Forelimb muscle (tissue), 1 donor: Measurements from ENCODE around the gene ST6GALNAC2. TPM values are rescaled to one million over a fixed set of nuclear protein-coding genes. Genes with fewer than 3 reads are reported as not detected.

Experiments
- DNase-seq: peaks from one replicate; pipeline ENCODE4 v3.0.0-alpha.2; 2013; ENCODE audit warnings: low read depth
- polyA plus RNA-seq: library from polyadenylated mRNA; unstranded; fragments of 120-200 nt; gene quantifications from one replicate; pipeline ENCODE4 v1.2.1, GENCODE V29; 2013; ENCODE audit not compliant: insufficient read length

The ST6GALNAC2 gene
- polyA plus RNA-seq, 1 donor = 3.3 TPM

DNA sequence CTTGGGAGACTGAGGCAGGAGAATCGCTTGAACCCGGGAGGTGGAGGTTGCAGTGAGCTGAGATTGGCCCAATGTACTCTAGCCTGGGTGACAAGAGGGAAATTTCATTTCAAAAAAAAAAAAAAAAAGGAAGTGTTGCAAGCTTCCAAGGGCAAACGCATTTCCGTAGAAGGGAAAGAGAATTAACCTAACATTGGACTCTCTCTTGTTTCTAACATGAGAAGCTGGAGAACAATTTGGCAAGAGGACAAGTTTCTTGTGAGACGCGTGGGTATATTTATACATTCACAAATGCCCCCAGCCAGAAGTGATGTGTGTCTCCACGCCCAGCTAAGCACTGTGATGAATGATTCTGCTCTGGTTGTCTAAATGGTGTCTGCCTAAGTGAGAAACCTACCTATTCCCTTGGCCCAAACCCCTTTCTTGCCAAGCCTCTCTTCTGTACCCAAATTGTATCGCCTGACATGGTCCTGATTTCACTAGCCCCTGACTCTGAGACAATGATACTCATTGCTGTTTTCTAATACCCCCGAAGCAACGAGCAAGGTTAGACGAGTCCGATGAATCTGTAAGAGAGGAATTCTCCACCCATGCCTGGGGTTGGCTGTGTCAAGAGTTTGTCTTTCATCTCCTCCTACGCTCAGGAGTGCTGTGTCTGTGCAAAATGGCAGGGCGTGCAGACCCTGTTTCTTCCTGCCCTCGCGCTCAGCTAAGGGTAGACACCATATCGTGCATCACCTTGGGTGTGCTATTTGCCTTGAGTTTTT lies 14.2 kb upstream of the ST6GALNAC2 start:
- no peak for DNase-seq

DNA sequence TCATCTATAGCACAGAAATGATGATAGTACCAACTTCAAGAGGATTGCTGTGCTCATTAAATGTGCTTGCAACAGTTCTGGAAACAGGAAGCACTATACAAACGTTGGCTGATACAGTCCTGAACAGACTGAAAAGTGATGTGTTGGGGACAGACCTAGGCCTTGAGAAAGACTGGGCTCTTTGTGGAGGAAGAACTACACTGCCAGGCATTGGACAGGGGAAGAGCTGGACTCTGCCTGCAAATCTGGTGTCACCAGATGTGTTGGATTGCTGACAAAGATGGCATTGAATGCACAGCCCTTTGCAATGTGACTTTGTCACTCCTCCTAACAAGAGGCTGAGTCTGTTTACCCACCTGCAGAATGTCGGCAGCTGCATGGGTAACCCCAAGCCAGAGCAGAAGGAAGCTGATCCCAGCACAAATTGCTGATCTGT lies 12.4 kb upstream of the ST6GALNAC2 start:
- DNase-seq = no peak

DNA sequence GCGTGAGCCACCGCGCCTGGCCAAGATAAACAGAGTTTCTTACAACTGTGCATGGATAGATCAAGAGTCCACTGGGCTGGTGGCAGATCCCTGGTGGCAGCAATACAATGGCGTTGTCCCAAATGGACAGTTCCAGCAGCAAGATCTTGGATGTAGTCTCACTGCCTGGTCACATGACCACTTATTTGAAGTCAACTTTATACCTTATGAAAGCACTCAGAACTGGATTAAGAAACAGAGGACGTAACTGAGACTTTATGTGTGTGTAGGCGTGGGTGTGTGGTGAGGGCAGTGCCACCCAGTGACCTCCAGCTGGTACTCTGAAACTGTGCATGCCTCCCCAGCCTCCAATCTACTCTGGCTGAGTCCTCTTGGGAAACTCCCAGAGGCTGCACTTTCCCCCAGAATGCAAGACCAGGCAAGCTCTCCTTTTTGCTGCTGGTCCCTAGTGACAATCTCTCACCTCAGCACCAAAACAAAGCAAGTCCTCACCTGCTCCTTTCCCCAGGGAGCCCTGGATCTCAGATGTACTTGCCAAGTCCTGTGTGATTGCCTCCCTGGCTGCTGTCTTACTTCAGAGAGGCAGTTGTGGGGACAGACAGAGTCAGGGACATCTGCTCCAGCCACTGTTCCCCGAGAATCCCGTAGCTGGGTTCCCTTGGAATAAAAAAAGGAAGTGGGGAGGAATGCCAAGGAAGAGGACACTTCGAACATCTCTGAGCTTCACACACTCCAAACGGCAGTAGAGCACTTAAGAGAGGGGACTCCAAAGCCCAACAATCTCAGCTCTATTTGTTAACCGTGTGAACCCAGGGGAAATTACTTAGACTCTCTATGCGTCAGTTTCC lies 11.7 kb upstream of the ST6GALNAC2 start:
- no peak for DNase-seq

DNA sequence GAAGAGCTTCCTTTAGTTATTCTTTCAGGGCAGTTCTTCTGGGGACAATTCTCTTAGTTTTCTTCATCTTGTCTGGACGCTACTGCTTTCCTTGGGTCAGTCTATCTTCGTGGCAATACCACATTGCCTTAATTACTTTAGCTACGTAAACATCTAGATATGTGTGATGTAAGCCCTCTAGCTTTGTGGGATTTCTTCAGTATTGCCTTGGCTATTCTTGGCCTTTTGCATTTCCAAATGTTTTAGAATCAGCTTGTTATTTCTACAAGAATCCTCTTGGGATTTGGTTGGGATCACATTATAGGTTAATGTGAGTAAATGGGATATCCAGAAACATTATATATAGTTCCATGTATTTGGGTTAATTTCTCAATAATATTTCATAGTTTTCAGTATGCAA lies 9.0 kb upstream of the ST6GALNAC2 start:
- no peak for DNase-seq

DNA sequence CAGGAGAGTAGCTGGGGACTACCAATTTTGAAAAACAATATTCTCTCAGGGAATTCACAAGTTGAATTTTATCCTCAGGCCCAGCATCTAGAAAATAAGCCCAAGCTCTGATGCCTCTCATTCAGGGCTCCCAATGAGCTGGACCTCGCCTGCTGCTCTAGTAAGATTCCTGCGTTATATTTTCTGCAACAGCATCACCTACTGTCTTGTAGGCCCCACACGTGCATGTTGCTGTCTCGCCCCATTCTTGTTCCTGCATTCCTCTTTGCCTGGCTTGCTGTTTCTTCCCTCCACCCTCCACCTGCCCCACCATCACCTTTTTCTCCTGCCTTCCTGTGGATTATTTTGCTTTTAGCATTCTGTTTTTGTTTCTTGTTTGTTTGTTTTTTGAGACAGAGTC lies 8.3 kb upstream of the ST6GALNAC2 start:
- DNase-seq = no peak

DNA sequence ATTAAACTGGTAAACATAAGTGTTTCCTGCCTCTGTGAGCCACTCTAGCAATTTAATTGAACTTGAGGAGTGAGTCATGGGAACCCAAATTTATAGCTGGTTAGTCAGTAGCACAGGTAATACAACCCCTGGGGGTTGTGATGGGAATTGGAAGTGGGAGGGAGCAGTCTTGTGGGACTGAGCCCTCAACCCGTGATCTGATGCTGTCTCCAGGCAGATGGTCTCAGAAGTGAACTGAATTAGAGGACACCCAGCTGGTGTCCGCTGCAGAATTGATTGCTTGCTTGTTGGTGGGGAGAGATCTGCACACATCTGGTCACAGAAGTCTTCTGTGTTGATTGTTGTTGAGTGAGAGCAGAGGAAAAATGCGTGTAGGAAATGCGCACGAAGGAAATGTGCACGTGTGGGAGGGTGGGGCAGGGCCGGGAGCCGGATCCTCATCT lies 7.7 kb upstream of the ST6GALNAC2 start:
- DNase-seq = no peak

DNA sequence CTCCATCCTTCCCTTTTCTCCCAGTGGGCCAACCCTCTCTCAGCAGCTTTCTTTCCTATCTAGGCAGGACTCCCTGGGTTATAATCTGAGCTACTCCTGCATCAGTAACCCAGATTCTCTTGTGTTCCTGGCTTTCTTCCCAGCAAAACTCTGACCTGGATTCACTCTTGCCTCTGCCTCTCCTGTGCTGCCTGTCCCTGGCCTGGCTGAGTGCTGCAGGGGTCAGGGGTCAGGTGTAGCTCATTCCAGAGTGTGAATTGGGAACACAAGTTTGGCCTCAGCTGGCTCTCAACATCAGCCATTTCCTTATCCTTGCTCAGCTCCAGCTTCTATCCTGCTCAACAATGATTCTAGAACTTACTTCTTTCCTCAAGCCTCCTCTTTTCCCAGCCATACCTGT lies 2.5 kb upstream of the ST6GALNAC2 start:
- DNase-seq = no peak

DNA sequence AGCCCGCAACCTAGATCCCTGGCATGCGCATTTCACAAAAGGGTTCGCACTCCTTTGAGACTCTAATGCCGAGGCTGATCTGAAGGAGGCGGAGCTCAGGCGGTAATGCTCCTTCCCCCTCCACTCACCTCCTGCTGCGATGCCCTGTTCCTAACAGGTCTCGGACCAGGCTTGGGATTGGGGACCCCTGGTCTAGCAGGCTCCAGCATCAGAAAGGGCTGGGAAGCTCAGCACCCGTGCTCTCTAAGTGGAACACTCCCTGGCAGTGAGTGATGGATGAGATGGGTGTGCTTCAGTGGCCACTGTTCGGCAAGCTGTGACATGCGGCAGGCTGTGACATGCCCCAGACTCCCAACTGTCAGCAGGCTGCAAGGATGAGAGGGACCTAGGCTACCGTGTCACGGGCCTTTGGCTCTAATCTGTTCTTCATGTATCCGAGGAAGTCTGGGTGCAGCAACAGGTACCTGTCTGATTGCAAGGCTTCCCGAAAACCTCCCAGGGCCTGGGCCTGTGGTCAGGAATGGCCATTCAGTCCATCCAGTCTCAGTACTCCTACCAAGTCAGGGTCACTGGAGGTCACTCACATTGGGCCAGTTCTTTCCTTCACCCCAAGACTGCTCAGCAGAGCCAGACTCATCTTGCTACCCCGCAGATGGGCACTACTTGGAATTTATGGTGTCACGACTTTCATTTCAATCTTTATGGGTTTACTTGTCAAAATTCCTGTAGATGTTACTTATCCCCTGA lies 1.3 kb upstream of the ST6GALNAC2 start:
- no peak for DNase-seq

DNA sequence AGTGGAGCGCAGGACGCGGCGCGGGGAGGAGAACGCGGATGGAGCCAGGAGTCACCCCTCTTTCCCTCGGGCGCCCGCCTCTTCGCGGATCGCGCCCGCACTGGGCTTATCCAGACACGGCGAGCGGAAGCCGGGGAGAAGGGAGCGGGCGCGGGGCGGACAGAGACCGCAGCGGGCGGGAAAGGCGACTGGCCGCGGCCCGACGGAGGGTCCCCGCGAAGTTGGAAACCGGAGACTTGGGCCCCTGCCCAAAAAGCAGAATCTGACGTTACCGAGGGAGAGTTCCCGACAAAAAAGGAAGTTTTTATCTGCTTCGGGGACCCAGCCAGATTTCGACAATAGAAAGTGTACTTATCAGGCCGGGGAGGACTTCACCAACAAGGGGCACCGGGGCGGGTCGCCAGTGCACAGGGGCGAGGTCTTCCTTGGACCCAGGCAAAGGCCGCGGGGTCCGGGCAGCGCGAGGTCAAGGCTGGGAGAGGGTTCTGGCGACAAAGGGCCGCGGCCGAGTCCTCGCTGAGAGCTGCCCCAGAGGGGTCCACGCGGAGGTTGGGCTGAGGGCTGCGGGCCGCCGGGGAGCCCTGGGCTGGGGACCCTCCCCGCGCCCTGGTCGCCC lies 519 bp downstream of the ST6GALNAC2 start:
- no peak for DNase-seq

DNA sequence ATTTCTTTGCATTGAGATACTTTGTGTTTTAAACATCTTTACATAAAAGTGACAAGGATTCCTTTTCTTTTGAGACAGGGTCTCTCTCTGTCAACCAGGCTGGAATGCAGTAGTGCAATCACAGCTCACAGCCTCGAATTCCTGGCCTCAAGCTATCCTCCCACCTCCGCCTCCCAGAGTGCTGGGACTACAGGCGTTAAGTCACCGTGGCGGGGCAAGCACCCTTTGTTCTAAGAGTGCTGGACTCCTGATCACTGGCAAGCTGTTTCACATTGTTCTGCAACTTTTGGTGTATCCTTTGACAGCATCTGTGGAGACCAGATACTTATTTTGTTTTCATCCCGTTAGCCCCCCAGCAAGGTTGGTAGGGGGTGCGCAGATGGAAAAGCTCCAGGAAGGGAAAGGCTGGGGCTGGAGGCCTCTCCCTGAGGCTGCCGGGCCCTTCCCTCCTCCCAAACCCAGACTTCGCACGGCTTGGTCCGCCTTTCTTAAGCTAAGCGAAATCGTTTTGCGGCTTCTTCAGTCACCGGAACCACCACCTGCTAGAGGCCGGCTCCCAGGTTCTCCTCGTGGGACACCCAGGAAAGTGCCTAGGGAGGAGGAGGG lies 1.1 kb downstream of the ST6GALNAC2 start:
- DNase-seq = no peak

DNA sequence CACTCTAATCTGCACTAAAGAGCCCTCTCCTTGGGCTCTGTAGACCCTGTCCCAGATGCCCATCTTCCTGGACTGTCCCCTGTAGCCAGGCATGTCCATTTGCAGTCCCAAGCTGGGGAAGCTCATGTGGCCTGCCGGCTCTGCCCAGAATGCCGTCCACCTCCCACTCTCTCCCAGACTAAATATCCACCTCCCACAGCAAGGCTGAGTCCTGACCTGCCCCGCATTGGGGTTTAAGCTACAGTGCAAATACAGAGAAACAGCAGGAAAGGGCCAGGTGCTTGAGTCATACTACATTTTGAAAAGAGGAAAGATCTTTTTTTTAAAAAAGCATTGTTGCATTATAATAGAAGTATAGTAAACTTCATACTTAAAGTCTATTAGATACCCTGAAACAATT lies 3.0 kb downstream of the ST6GALNAC2 start:
- no peak for DNase-seq

DNA sequence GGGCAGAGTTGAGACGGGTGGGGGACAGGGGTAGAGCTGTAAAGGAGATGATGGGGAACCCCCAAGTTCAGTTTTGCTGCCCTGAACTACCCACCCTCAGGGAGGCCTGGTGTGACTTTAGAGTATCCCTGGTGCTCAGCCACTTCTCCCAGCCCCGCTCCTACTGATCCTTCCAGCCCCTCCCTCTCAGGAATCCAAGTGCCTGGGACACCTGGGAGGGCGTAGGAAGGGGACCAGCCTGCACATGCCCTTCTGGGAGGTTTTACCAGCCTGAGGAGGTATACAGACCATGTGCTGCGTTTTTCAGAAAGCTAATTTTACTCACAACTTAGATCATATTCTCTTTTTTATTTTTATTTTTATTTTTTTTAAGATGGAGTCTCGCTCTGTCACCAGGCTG lies 4.1 kb downstream of the ST6GALNAC2 start:
- DNase-seq = no peak

DNA sequence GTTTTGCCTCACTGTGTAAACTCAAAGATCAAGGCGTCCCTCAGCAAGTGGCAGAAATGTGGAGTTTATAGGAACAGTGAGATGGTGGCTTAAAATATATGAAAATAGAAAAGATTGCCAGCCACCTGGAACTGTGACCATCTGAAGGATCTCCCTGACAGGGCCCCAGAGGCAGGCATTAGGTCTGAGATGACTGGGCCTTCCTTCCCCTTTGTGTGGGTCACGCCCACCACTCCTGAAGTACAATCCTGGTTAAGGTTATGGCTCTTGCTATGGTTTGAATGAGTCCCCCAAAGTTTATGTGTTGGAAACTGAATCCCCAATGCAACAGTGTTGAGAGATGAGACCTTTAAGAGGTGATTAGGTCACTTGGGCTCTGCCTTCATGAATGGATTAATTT lies 6.4 kb downstream of the ST6GALNAC2 start:
- DNase-seq = no peak

DNA sequence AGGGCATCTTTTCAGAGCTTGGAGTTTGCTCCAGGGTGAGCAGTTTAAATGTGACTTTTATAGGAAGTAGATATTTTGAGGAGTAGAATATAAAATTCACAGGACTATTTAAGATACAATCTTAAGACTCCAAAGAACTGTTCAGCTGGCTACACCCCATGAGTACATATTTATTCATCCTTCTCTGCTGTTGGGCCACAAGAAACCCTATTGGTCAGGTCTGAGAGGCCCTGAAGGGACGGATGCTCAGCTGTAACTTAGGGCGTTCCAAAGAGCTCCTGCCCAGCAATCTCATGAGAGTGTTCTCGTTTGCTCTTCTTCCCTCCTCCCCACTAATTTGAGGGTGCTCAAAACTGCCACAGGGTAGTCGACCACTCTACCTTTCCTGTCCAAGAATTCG lies 7.3 kb downstream of the ST6GALNAC2 start:
- DNase-seq = no peak

DNA sequence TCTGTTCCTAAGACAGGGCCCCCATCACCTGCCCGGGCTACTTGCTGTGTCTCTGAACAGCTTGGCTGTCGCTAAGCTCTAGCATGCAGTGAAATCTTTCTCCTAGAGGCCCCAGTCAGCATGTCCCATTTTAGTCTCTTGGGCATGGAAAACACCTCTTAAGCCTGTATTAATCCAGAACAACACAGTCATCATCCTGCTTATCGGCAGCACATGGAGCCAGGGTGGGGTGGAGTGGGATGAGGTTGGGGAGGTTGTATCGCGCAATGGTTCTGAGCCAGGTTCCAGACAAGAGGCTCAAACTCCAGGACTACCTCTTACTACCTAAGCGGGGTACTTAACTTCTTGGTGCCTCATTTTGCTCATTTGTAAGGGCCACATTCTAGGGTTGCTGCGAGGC lies 7.8 kb downstream of the ST6GALNAC2 start:
- DNase-seq = no peak

DNA sequence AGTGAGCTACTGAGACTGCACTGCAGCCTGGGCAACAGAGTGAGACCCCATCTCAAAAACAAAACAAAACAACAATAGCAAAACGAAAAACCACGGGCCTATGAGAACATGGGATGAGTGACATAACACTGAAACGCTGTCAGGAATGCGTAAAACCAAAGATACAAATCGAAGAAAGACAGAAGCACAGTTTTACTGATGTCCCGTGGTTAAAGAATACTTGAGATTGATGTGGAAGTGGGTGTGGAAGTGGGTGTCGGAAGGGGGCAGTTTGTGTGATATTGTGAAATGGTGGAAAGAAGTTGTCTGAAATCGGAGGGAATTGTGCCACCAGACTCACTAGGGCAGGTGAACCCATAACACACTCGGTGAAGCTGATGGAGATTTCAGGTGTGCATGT lies 9.5 kb downstream of the ST6GALNAC2 start:
- no peak for DNase-seq

DNA sequence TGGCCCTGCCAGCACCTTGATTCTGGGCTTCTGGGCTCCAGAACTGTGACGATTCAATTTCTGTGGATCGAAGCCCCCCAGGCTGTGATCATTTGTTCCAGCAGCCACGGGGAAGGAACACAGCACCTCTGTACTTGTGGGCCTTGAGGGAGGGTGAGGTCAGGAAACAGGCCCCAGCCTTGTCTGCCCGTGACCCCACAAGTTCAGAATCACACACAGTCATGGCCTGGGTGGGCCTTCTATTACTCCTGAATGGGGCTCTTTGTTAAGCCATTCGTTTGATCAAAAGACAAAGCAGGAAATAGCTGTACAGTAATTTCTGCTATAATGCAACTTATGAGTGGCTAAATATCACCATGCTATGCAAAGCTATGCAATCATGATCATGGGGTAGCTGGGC lies 10.1 kb downstream of the ST6GALNAC2 start:
- DNase-seq = no peak

DNA sequence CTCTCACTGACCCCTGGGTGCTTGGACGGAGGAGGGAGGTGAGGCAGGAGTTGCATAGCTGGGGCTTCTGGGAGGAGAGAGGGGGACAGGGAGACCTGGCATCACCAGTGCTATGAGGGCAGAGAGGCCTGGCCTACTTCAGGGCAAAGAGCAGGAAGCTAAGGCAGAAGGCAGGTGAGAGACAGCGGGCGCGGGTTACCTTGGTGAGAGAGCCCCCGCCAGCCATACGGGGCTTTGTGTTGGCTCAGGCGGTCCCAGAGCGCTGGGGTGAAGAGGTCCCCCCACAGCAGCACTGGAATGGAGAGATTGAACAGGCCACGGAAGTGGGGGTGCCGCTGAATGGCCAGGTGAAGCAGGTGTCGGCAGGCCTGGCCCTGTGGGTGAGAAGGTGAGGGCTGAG lies 11.5 kb downstream of the ST6GALNAC2 start:
- no peak for DNase-seq

DNA sequence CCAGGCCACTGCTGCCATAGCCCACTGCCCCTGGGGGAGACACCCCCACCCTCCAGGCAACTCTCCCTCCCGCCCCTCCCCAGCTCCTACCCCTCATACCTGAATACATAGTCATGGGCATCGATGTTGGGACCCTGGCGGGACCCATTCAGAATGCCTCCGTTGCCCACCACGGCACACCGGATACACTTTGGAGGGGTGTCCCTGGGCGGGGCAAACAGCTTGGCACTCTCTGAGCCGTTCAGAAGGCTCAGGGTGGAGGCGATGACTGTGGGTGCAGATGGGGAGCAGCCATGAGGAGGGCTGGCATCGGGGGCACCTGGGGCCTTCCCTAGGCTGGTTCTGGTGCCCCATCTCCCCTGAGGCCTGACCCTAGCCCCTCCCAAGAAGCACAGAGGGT lies 12.6 kb downstream of the ST6GALNAC2 start:
- DNase-seq = no peak

DNA sequence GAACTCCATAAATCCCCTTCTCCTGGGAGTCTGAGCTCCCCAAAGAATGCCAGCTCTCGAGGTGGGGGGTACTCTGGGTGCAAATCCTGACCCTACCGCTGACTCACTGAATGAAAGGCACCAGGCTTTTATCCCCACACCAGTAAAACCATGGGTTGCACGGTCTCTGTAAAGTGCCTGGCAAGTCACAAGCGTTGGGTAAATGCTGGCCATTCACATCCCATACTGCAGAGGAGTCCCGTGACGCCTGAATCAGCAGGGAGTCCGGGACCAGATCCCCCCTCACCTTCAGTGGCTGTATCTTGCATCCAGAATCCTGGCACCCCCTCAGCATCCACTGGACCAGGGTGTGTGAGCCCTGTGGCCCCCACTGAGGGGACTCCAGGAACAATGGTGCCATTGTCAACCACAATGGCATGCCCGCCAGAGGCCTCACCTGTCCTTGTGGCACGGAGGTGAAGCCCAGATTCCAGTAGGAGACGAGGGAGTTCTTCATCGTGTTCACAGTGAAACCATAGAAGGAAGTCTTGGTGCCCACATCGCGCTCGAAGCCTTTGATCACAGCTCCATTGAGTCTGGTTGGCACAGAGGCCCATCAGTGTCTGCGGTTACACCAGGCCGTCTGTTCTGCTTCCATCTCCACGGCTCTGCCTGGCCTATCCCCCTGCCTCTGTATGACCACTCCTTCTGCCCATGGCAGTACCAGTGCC lies 13.3 kb downstream of the ST6GALNAC2 start:
- no peak for DNase-seq
